Activated T-helper 9 cell treated with anti-CD3 and anti-CD28 coated beads, Interleukin-2, amount 50 U/mL, for 16 hours (primary cell): ENCODE measurements around the gene THOC5.
"Not testable (repeated sequence)": the region's sequence is repeated elsewhere in the genome, so short reads cannot be mapped to it uniquely, and the experiment has no call there.

Source experiments
- DNase-seq: peaks from one replicate; pipeline ENCODE4 v3.0.0-alpha.2; 2020; ENCODE audit warnings: low read depth

The THOC5 gene

GRCh38 chr22:29553351-29554224 is at the start of gene THOC5:
Gene THOC5 (minus strand): TSS chr22:29553757. CDS start chr22:29549147, 4,610 bp downstream.
- peak; percentile 83 for DNase-seq

GRCh38 chr22:29598684-29599020 is 45.1 kb upstream of the THOC5 start:
- no peak for DNase-seq

- not testable (repeated sequence) for DNase-seq
These were observed 44.5 kb upstream of the THOC5 start for GRCh38 chr22:29597871-29598683.

- no peak for DNase-seq
These were observed 42.9 kb upstream of the THOC5 start for GRCh38 chr22:29596408-29596807.

GRCh38 chr22:29594447-29594846 is 40.9 kb upstream of the THOC5 start:
- not testable (repeated sequence) for DNase-seq

- DNase-seq, result no peak
These were observed 40.4 kb upstream of the THOC5 start for GRCh38 chr22:29593923-29594322.

GRCh38 chr22:29587938-29588699 is 34.6 kb upstream of the THOC5 start:
- no peak for DNase-seq

GRCh38 chr22:29586193-29586705 is 32.7 kb upstream of the THOC5 start:
- DNase-seq, result not testable (repeated sequence)

GRCh38 chr22:29584975-29585374 is 31.4 kb upstream of the THOC5 start:
- no peak for DNase-seq

- DNase-seq, result no peak
These were observed 28.2 kb upstream of the THOC5 start for GRCh38 chr22:29581799-29582198.

GRCh38 chr22:29580200-29580810 is 26.7 kb upstream of the THOC5 start:
- DNase-seq, result no peak

GRCh38 chr22:29578462-29579200 is 25.1 kb upstream of the THOC5 start:
- no peak for DNase-seq

GRCh38 chr22:29574762-29575450 is 21.3 kb upstream of the THOC5 start:
- DNase-seq, result no peak

GRCh38 chr22:29570912-29571549 is 17.5 kb upstream of the THOC5 start:
- DNase-seq, result no peak

GRCh38 chr22:29570456-29570855 is 16.9 kb upstream of the THOC5 start:
- DNase-seq, result no peak

GRCh38 chr22:29569011-29569678 is 15.6 kb upstream of the THOC5 start:
- no peak for DNase-seq

- no peak for DNase-seq
These were observed 13.8 kb upstream of the THOC5 start for GRCh38 chr22:29567338-29567737.

- not testable (repeated sequence) for DNase-seq
These were observed 13.0 kb upstream of the THOC5 start for GRCh38 chr22:29566513-29566912.
